Mucosa of descending colon (tissue), 3 donors: Measurements from ENCODE around the gene MUC4. TPM values are rescaled to one million over a fixed set of nuclear protein-coding genes. Genes with fewer than 3 reads are reported as not detected.

Source experiments
- ATAC-seq: fragments of 200-7000 bp; cut with Tn5 transposase; one replicate; pipeline ENCODE4 v1.9.1; 2020; ENCODE audit warnings: mild to moderate bottlenecking, moderate library complexity
- DNase-seq, 3 donors: peaks; one replicate each; pipeline ENCODE4 v3.0.0-alpha.2; 2020
- H3K36me3 ChIP-seq: fragments of 200-600 bp; one replicate; pipeline ENCODE4 v1.8.0; 2021; ENCODE audit warnings: low read depth, mild to moderate bottlenecking
- H3K4me1 ChIP-seq: fragments of 200-600 bp; one replicate; pipeline ENCODE4 v1.8.0; 2021; ENCODE audit warnings: low read depth, mild to moderate bottlenecking
- H3K4me3 ChIP-seq: fragments of 200-600 bp; one replicate; pipeline ENCODE4 v1.8.0; 2021; ENCODE audit warnings: mild to moderate bottlenecking
- H3K9me3 ChIP-seq: fragments of 200-600 bp; one replicate; pipeline ENCODE4 v1.8.0; 2021; ENCODE audit warnings: mild to moderate bottlenecking
- intact Hi-C, 2 donors: fragments of 100-400 bp; cut with DNase I in 1 of 2; cut with micrococcal nuclease in 1 of 2; formaldehyde crosslinking; loops; one replicate each; pipeline versions ENCODE4 v1.11.0 to v1.11.1; 2022; cut with DNase I, micrococcal nuclease
- microRNA-seq: library from miRNA; unstranded; fragments of <30 nt; microRNA quantifications from one replicate; pipeline ENCODE4, GENCODE V29; 2019
- total RNA-seq, 3 donors: library from RNA; stranded (reverse); fragmentation: NEBNext Ultra II Directional in 2 of 3; extraction: Animal tissue kit (Norgen Biotek cat#: 25700) in 2 of 3; gene quantifications; one replicate each; pipeline versions ENCODE4 v1.2.1 to v1.2.4, GENCODE V29; 2021 to 2023
- TF ChIP-seq, protein P1 (sequence below): fragments of 200-600 bp; IDR thresholded peaks from one replicate; pipeline ENCODE4 v1.8.0; 2022; ENCODE audit warnings: antibody characterized with exemption, mild to moderate bottlenecking
- donor health status: DM: no; HTN: no; CAD: no; lungs with moderate emphysema.
- donor health status: DM: no; HTN: no; CAD: no.
- donor health status: DM: no; HTN: yes; CAD: no.

MUC4 gene
- total RNA-seq, 3 donors from 2014 or later = 170 to 415 (median 318) TPM

DNA sequence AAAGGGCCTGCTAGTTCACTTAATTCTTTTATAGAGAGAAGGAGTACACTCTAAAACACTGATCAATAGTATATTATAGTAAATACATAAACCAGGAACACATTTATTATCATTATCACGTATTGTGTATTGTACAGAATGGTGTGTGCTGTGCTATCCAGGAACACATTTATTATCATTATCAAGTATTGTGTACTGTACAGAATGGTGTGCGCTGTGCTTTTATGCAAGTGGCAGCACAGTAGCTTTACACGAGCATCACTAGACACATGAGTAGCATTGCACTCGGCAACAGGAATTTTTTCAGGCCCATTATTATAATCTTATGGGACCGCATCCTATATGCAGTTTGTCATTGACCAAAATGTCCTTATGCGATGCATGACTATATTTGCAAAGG is 111.9 kb downstream of the MUC4 start:
- H3K36me3 ChIP-seq = no peaks in the 10 kb centered on the region
- intact Hi-C loops = no loop called here
- DNase-seq = no peak
- no peaks in the 10 kb centered on the region for H3K4me1 ChIP-seq
- TF ChIP-seq, protein P1, sequence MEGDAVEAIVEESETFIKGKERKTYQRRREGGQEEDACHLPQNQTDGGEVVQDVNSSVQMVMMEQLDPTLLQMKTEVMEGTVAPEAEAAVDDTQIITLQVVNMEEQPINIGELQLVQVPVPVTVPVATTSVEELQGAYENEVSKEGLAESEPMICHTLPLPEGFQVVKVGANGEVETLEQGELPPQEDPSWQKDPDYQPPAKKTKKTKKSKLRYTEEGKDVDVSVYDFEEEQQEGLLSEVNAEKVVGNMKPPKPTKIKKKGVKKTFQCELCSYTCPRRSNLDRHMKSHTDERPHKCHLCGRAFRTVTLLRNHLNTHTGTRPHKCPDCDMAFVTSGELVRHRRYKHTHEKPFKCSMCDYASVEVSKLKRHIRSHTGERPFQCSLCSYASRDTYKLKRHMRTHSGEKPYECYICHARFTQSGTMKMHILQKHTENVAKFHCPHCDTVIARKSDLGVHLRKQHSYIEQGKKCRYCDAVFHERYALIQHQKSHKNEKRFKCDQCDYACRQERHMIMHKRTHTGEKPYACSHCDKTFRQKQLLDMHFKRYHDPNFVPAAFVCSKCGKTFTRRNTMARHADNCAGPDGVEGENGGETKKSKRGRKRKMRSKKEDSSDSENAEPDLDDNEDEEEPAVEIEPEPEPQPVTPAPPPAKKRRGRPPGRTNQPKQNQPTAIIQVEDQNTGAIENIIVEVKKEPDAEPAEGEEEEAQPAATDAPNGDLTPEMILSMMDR = no peak
- no peaks in the 10 kb centered on the region for H3K9me3 ChIP-seq
- H3K4me3 ChIP-seq = no peak overlapping the region
- no peak for ATAC-seq

DNA sequence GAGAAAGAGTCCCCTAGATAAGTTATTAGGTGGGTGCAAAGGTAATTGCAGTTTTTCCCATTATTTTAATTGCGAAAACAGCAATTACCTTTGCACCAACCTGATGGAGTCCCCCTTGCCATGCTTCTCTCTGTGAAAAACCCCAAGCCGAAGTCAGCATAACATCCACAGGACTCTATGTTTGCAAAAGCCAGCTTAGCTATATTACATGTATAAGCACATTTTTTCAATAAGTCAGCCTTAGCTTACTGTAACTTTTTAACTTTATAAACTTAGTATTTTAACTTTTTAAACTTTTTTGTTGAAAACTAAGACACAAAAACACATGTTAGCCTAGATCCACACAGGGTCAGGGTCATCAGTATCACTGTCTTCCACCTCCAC is 112.3 kb downstream of the MUC4 start:
- Histone ChIP-seq H3K4me3 (no peak overlapping the region), H3K36me3 (no peaks in the 10 kb centered on the region), H3K9me3 (no peaks in the 10 kb centered on the region), H3K4me1 (no peaks in the 10 kb centered on the region)
- TF ChIP-seq, protein P1 = no peak
- DNase-seq (no peak), ATAC-seq (no peak)
- intact Hi-C loops = no loop called here

DNA sequence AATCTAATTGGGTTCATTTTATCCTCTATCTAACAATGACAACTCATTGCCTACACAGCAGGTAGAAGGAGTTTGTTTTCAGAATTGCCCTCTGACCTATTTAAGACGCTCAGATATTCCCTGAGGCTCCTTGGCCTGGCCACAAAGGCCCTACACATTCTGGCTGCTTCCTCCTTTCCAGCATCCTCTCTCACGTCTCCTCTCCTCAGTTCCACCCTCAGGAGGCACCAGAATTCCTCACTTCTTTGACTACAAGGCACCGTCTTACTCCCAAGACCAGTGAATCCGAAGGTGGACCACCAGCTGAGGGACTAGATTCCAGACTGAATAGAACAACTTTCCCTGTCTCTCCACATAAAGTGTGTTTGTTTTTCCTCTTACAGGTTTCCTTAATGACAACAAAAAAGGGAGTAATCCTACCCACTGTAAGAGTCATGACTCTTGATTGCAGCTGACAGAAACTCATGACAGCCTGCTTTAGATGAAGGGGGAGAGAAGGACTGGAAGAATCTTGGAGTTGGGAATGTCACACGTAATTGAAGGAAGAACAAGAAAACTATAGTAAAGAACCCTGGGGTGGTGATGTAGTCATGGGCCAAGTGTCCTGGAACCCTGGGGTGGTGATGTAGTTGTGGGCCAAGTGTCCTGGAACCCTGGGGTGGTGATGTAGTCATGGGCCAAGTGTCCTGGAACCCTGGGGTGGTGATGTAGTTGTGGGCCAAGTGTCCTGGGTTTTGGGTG is 112.9 kb downstream of the MUC4 start:
- Histone ChIP-seq H3K9me3 (no peaks in the 10 kb centered on the region), H3K36me3 (no peaks in the 10 kb centered on the region), H3K4me3 (no peak overlapping the region), H3K4me1 (no peaks in the 10 kb centered on the region)
- DNase-seq (no peak), ATAC-seq (no peak)
- TF ChIP-seq, protein P1 = no peak
- intact Hi-C loops = no loop called here

DNA sequence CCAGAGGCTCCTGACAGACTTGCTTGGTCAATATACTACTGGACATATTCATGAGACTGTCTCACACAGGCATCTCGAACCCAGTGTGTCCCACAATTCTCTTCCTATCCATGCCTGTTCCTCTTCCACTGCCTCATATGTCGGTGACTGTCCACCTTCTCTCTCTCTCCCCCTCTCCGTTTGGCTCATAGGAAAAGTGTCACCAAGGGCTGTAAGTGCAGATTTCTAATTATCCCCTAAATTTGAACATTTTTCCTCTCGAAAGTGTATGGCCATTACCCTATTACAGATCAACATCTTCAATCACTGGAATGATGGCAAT is 113.4 kb downstream of the MUC4 start:
- DNase-seq = no peak
- no peak for ATAC-seq
- intact Hi-C loops = no loop called here
- Histone ChIP-seq H3K36me3 (no peaks in the 10 kb centered on the region), H3K4me1 (no peaks in the 10 kb centered on the region), H3K9me3 (no peaks in the 10 kb centered on the region), H3K4me3 (no peak overlapping the region)
- TF ChIP-seq, protein P1 = no peak

DNA sequence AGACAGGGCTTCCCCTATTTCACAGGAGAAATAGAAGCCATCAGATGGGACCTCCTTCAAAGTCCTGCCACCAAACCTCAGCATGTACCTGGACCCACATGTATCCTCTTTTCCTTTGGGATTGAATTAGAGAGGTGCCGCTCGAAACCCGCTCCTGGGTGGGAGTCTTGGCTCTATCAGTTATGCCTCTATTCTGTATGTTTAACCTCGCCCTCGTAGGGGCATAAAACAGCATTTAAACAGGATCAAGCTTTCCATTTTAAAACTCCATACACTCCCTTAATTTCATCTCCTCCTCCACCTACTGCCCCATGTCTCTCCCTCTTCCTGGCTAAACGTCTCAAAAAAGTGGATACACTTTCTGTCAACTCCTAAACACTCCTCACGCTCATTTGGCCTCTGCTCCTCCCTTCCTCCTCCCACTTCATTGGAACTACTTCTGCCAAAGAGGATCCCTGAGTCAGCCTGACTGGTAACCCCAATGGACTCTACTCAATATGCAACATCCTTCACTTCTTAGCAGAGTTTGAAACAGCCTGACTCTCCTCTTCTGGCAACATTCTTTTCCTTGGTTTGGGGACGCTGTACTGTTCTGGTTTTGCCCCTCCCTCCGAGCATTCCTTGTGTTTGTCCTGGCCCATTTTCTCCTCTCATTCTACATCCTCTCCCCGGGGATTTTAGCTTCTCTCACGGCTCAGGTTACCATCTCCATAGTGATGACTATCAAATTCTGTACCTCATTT is 114.0 kb downstream of the MUC4 start:
- no peaks in the 10 kb centered on the region for H3K4me1 ChIP-seq
- H3K4me3 ChIP-seq = no peak overlapping the region
- H3K36me3 ChIP-seq = no peaks in the 10 kb centered on the region
- no peaks in the 10 kb centered on the region for H3K9me3 ChIP-seq
- ATAC-seq (peak; percentile 30), DNase-seq (no peak)
- intact Hi-C loops = no loop called here
- TF ChIP-seq, protein P1 = no peak

Small RNA genes lying within 50 kb of the gene (microRNA-seq; reads per million reads assigned to microRNA genes)
- gene MIR570 = 1.4 reads per million

Other genes starting within 250 kb of the MUC4 start
- gene APOD, start 228.0 kb downstream of the MUC4 start, total RNA-seq = 10 to 100 TPM in 2 of 3 donors, 1 to 10 TPM in 1; 8.7 to 73.6 (median 10.7) TPM
- gene MUC20, start 91.0 kb downstream of the MUC4 start, total RNA-seq = 100 to 1,000 TPM in 2 of 3 donors, 10 to 100 TPM in 1; 29.5 to 147 (median 112) TPM
- gene TNK2, start 96.6 kb upstream of the MUC4 start, total RNA-seq = 10 to 100 TPM; 16.8 to 61.1 (median 28.0) TPM